Endothelial cell (in vitro differentiated cells): ENCODE results near the gene ELMOD3. TPM values are rescaled to one million over a fixed set of nuclear protein-coding genes. Genes with fewer than 3 reads are reported as not detected.
"Not testable (repeated sequence)": the region's sequence is repeated elsewhere in the genome, so short reads cannot be mapped to it uniquely, and the experiment has no call there.

ENCODE experiments used
- DNase-seq: peaks from one replicate; pipeline ENCODE4 v3.0.0; 2021; ENCODE audit warnings: low spot score
- H3K27ac Mint-ChIP-seq: one replicate; pipeline ENCODE4 v1.8.0; 2021; ENCODE audit warnings: mixed read lengths, inconsistent platforms; ENCODE audit not compliant: unreplicated experiment
- H3K27me3 Mint-ChIP-seq: one replicate; pipeline ENCODE4 v1.8.0; 2021; ENCODE audit warnings: mild to moderate bottlenecking, moderate library complexity, mixed read lengths, inconsistent platforms; ENCODE audit not compliant: unreplicated experiment
- H3K36me3 Mint-ChIP-seq: one replicate; pipeline ENCODE4 v1.8.0; 2021; ENCODE audit warnings: mild to moderate bottlenecking, low read depth, mixed read lengths, inconsistent platforms; ENCODE audit not compliant: unreplicated experiment
- H3K4me1 Mint-ChIP-seq: one replicate; pipeline ENCODE4 v1.8.0; 2021; ENCODE audit warnings: mild to moderate bottlenecking, mixed read lengths, inconsistent platforms; ENCODE audit not compliant: unreplicated experiment
- H3K4me3 Mint-ChIP-seq: one replicate; pipeline ENCODE4 v1.8.0; 2021; ENCODE audit warnings: mild to moderate bottlenecking, mixed read lengths, inconsistent platforms; ENCODE audit not compliant: unreplicated experiment
- H3K9me3 Mint-ChIP-seq: one replicate; pipeline ENCODE4 v1.8.0; 2021; ENCODE audit warnings: mixed read lengths, inconsistent platforms; ENCODE audit not compliant: unreplicated experiment
- CTCF ChIP-seq: fragments of 200-600 bp; sonication (generic); IDR thresholded peaks from one replicate; pipeline ENCODE4 v1.5.0; 2021; ENCODE audit warnings: antibody characterized with exemption; ENCODE audit not compliant: unreplicated experiment
- total RNA-seq: library from RNA; stranded (reverse); fragmentation: NEBNext Ultra II Directional; extraction: Animal tissue kit (Norgen Biotek cat#: 25700); gene quantifications from one replicate; pipeline ENCODE4 v1.2.1, GENCODE V29; 2021; ENCODE audit not compliant: unreplicated experiment

ELMOD3 gene
- total RNA-seq, 1 donor from 2014 or later = 15.9 TPM

GRCh38 chr2:85329181-85329651, 25.4 kb upstream of the ELMOD3 start:
- H3K4me3 Mint-ChIP-seq = peak overlapping the region; percentile 12

GRCh38 chr2:85329701-85330100, 24.9 kb upstream of the ELMOD3 start:
- H3K36me3 Mint-ChIP-seq = peaks cover 25% of the 10 kb centered on the region
- H3K27ac Mint-ChIP-seq, DNase-seq, H3K4me3 Mint-ChIP-seq, H3K9me3 Mint-ChIP-seq, H3K27me3 Mint-ChIP-seq: not testable (repeated sequence)
- peaks cover 30% of the 10 kb centered on the region for H3K4me1 Mint-ChIP-seq

More at GRCh38 chr2:85329181-85329651, 25.4 kb upstream of the ELMOD3 start:
- Mint-ChIP-seq H3K27me3 (peaks cover 8% of the 10 kb centered on the region), H3K27ac (no peak overlapping the region), H3K4me1 (peaks cover 32% of the 10 kb centered on the region), H3K36me3 (peaks cover 30% of the 10 kb centered on the region), H3K9me3 (no peaks in the 10 kb centered on the region)
- TF ChIP-seq CTCF = no peak
- DNase-seq = no peak

- Mint-ChIP-seq H3K4me3 (no peak overlapping the region), H3K4me1 (peaks cover 18% of the 10 kb centered on the region), H3K27me3 (peaks cover 8% of the 10 kb centered on the region), H3K9me3 (no peaks in the 10 kb centered on the region), H3K36me3 (peaks cover 15% of the 10 kb centered on the region), H3K27ac (no peak overlapping the region)
- DNase-seq = no peak
- no peak for TF ChIP-seq CTCF
Measured at GRCh38 chr2:85330839-85331636, 23.5 kb upstream of the ELMOD3 start.

- H3K27me3 Mint-ChIP-seq, H3K4me1 Mint-ChIP-seq, H3K27ac Mint-ChIP-seq, H3K9me3 Mint-ChIP-seq, DNase-seq, H3K4me3 Mint-ChIP-seq, H3K36me3 Mint-ChIP-seq: not testable (repeated sequence)
Measured at GRCh38 chr2:85333877-85334276, 20.7 kb upstream of the ELMOD3 start.

- H3K27ac Mint-ChIP-seq = no peak overlapping the region
- no peaks in the 10 kb centered on the region for H3K4me1 Mint-ChIP-seq
- H3K27me3 Mint-ChIP-seq = peaks cover 1% of the 10 kb centered on the region
- H3K36me3 Mint-ChIP-seq = no peaks in the 10 kb centered on the region
- DNase-seq = no peak
- no peak overlapping the region for H3K4me3 Mint-ChIP-seq
- no peak for TF ChIP-seq CTCF
- H3K9me3 Mint-ChIP-seq = no peaks in the 10 kb centered on the region
Measured at GRCh38 chr2:85334928-85335327, 19.6 kb upstream of the ELMOD3 start.
